K562 (cell line): Measurements from ENCODE around the gene CENPI. TPM values are rescaled to one million over a fixed set of nuclear protein-coding genes. Genes with fewer than 3 reads are reported as not detected.

ENCODE experiments used
- ARID4B ChIP-seq: sonication (generic); formaldehyde crosslinking; IDR thresholded peaks from 2 replicates; pipeline ENCODE4 v1.8.0; 2022; ENCODE audit warnings: mild to moderate bottlenecking, missing genetic modification reagents
- E2F1 ChIP-seq: sonication (generic); formaldehyde crosslinking; IDR thresholded peaks from 2 replicates; pipeline ENCODE4 v1.8.1; 2023; ENCODE audit warnings: mild to moderate bottlenecking, missing genetic modification reagents, moderate library complexity
- FOXM1 ChIP-seq, 2 experiments: fragments of 450-650 bp in 1 of 2; sonication (generic) in 1 of 2; formaldehyde crosslinking in 1 of 2; IDR thresholded peaks; 2 replicates each; pipeline versions ENCODE4 v1.6.1 to v1.9.0; 2017 to 2022; ENCODE audit warnings: low read depth in 2 of 2, mild to moderate bottlenecking in 2 of 2, missing genetic modification reagents in 1 of 2, moderate library complexity in 1 of 2
- FOXP4 ChIP-seq: sonication (generic); formaldehyde crosslinking; IDR thresholded peaks from 2 replicates; pipeline ENCODE4 v1.8.0; 2022; ENCODE audit warnings: mild to moderate bottlenecking, missing genetic modification reagents, borderline replicate concordance
- GMEB1 ChIP-seq: fragments of 250-450 bp; sonication (Bioruptor Pico); IDR thresholded peaks from 2 replicates; pipeline ENCODE4 v1.4.0; 2020; ENCODE audit warnings: mild to moderate bottlenecking
- KDM1A ChIP-seq, 2 experiments: fragments of 450-650 bp; IDR thresholded peaks; 2 replicates each; pipeline ENCODE4 v1.6.1; 2016; ENCODE audit warnings: mild to moderate bottlenecking in 2 of 2
- MEIS2 ChIP-seq: fragments of 450-650 bp; IDR thresholded peaks from 2 replicates; pipeline ENCODE4 v1.6.1; 2014; ENCODE audit warnings: mild to moderate bottlenecking; ENCODE audit not compliant: partially characterized antibody
- PKNOX1 ChIP-seq: fragments of 450-650 bp; IDR thresholded peaks from 2 replicates; pipeline ENCODE4 v1.6.1; 2016
- POLR2G ChIP-seq: fragments of 200-400 bp; formaldehyde crosslinking; IDR thresholded peaks from 2 replicates; pipeline ENCODE4 v1.6.1; 2017; ENCODE audit warnings: low read depth, mild to moderate bottlenecking, antibody characterized with exemption, low read length, moderate library complexity
- RBFOX2 ChIP-seq: fragments of 200-400 bp; formaldehyde crosslinking; IDR thresholded peaks from 2 replicates; pipeline ENCODE4 v1.6.1; 2017; ENCODE audit warnings: low read depth, mild to moderate bottlenecking, low read length, moderate library complexity
- SAFB2 ChIP-seq: fragments of 200-400 bp; formaldehyde crosslinking; IDR thresholded peaks from 2 replicates; pipeline ENCODE4 v1.6.1; 2018; ENCODE audit warnings: borderline replicate concordance, low read length, low read depth, moderate library complexity; ENCODE audit not compliant: severe bottlenecking
- ZNF263 ChIP-seq: sonication (generic); formaldehyde crosslinking; IDR thresholded peaks from 2 replicates; pipeline ENCODE4 v1.8.0; 2022; ENCODE audit warnings: mild to moderate bottlenecking, missing genetic modification reagents, borderline replicate concordance
- ZNF431 ChIP-seq: sonication (generic); formaldehyde crosslinking; IDR thresholded peaks from 2 replicates; pipeline ENCODE4 v1.8.0; 2022; ENCODE audit warnings: mild to moderate bottlenecking, missing genetic modification reagents
- ZNF644 ChIP-seq: fragments of 200-800 bp; sonication (Bioruptor generic); IDR thresholded peaks from 2 replicates; pipeline ENCODE4 v1.6.1; 2016; ENCODE audit warnings: low read depth, missing genetic modification characterization, missing compliant biosample characterization
- polyA plus RNA-seq, 8 experiments: library from polyadenylated mRNA; depleted of rRNA in 4 of 8; stranded (reverse) in 5 of 8; unstranded in 3 of 8; fragments of >200 nt; fragmentation: Nextera tagmentation in 2 of 8; fragmentation: Illumina TruSeq in 1 of 8; extraction: Ambion mirVana in 2 of 8; extraction: Trizol in 1 of 8; gene quantifications; 2 replicates each; pipeline versions ENCODE4 v1.2.1 to v1.2.3, GENCODE V29; 2011 to 2014; ENCODE audit warnings: inconsistent platforms in 1 of 8, missing spikeins in 1 of 8
- total RNA-seq, 7 experiments: library from RNA; depleted of rRNA in 6 of 7; stranded (reverse); fragments of >200 nt in 6 of 7; fragmentation: Illumina TruSeq in 2 of 7; extraction: Trizol in 2 of 7; gene quantifications; 2 replicates each; pipeline versions ENCODE4 v1.2.1 to v1.2.3, GENCODE V29; 2011 to 2021; ENCODE audit warnings: low replicate concordance in 1 of 7

CENPI gene
- total and polyA plus RNA-seq, 9 of the 15 experiments (the other 6 are each of a cell fraction or from before 2014, with no cell fraction given): 6.6 to 23.5 (median 14.9) TPM

GRCh38 chrX:101097546-101098453 lies at the start of gene CENPI (continued):
- TF ChIP-seq GMEB1 (CRISPR knock-in tag) (peak; percentile 79), FOXM1 (IDR thresholded peaks at IDR 0.05; ENCODE audit: low read depth) (peak; percentile 55; the same call in 1 of the 2 replicates), FOXM1 (CRISPR knock-in tag; IDR thresholded peaks at IDR 0.05; ENCODE audit: low read depth) (no peak), E2F1 (CRISPR knock-in tag) (peak; percentile 88), KDM1A (IDR thresholded peaks at IDR 0.05) (no peak), PKNOX1 (peak; percentile 61; the same call in 1 of the 2 replicates), POLR2G (peak; percentile 73), ARID4B (no peak), MEIS2 (peak; percentile 82), ZNF263 (no peak), FOXP4 (CRISPR knock-in tag) (no peak), ZNF644 (tag) (no peak), ZNF431 (CRISPR knock-in tag) (no peak), SAFB2 (no peak), RBFOX2 (peak; percentile 72)
